SK-N-SH (cell line): ENCODE data around the gene KIF1A. TPM values are rescaled to one million over a fixed set of nuclear protein-coding genes. Genes with fewer than 3 reads are reported as not detected.

Source experiments
- CTCF ChIA-PET: fragments of 300-600, 350-600 bp; formaldehyde crosslinking; extraction: SDS; loops from one replicate; lab custom pipeline; 2021; lab: Yijun Ruan, JAX
- POLR2A ChIA-PET: fragments of 350-600 bp; sonication (Branson Sonifier 250); formaldehyde crosslinking; extraction: SDS; loops from one replicate; lab custom pipeline; 2020; ENCODE audit warnings: antibody characterized with exemption, inconsistent platforms; lab: Yijun Ruan, JAX
- DNase-seq: peaks from one replicate; pipeline ENCODE4 v3.0.0; 2012
- H2AFZ ChIP-seq: fragments of 200-600 bp; sonication (generic); 2 replicates; pipeline ENCODE4 v1.8.1; 2016; ENCODE audit warnings: antibody characterized with exemption, mild to moderate bottlenecking, low read depth
- H3F3A ChIP-seq: fragments of 200-600 bp; sonication (generic); replicated peaks from 2 replicates; pipeline ENCODE3; 2016; ENCODE audit warnings: antibody characterized with exemption, mild to moderate bottlenecking; ENCODE audit not compliant: insufficient read depth
- H3K27ac ChIP-seq, 2 experiments: fragments of 200-500 bp in 1 of 2; fragments of 200-600 bp in 1 of 2; sonication (Bioruptor generic) in 1 of 2; sonication (generic), shearing (Covaris generic) in 1 of 2; 2 replicates each; pipeline versions ENCODE4 v1.5.1 to v1.6.1; 2014 to 2016; ENCODE audit warnings: low read depth in 2 of 2, inconsistent platforms in 1 of 2, low read length in 1 of 2, mild to moderate bottlenecking in 1 of 2, mixed read lengths in 1 of 2
- H3K27me3 ChIP-seq: fragments of 200-600 bp; sonication (generic), shearing (Covaris generic); 2 replicates; pipeline ENCODE4 v1.6.1; 2016; ENCODE audit warnings: mixed run types; ENCODE audit not compliant: insufficient read depth
- H3K36me3 ChIP-seq, 2 experiments: fragments of 200-500 bp in 1 of 2; fragments of 200-600 bp in 1 of 2; sonication (Bioruptor generic) in 1 of 2; sonication (generic) in 1 of 2; replicated peaks in 1 of 2; 2 replicates each; pipeline versions ENCODE3 to v1.5.1; 2014 to 2016; ENCODE audit warnings: low read length in 1 of 2, mild to moderate bottlenecking in 1 of 2; ENCODE audit not compliant: insufficient read depth in 2 of 2, control insufficient read depth in 1 of 2
- H3K4me1 ChIP-seq, 2 experiments: fragments of 200-500 bp in 1 of 2; fragments of 200-600 bp in 1 of 2; sonication (Bioruptor generic) in 1 of 2; sonication (generic), shearing (Covaris generic) in 1 of 2; 2 replicates each; pipeline versions ENCODE4 v1.5.1 to v1.6.1; 2014 to 2016; ENCODE audit warnings: low read depth in 1 of 2, low read length in 1 of 2, mixed run types in 1 of 2; ENCODE audit not compliant: insufficient read depth in 2 of 2, control insufficient read depth in 1 of 2
- H3K4me2 ChIP-seq: fragments of 200-600 bp; sonication (generic), shearing (Covaris generic); 2 replicates; pipeline ENCODE4 v1.6.1; 2017; ENCODE audit warnings: mixed run types
- H3K4me3 ChIP-seq, 2 experiments: fragments of 200-500 bp in 1 of 2; fragments of 200-600 bp in 1 of 2; sonication (Bioruptor generic) in 1 of 2; sonication (generic), shearing (Covaris generic) in 1 of 2; 2 replicates each; pipeline versions ENCODE4 v1.5.1 to v1.8.1; 2014 to 2016; ENCODE audit warnings: low read depth in 2 of 2, inconsistent platforms in 1 of 2, low read length in 1 of 2, mild to moderate bottlenecking in 1 of 2, mixed read lengths in 1 of 2, moderate library complexity in 1 of 2
- H3K79me2 ChIP-seq: fragments of 200-600 bp; sonication (generic); 2 replicates; pipeline ENCODE4 v1.8.1; 2017; ENCODE audit warnings: mild to moderate bottlenecking; ENCODE audit not compliant: insufficient read depth
- H3K9ac ChIP-seq: fragments of 200-600 bp; sonication (generic); 2 replicates; pipeline ENCODE4 v1.6.1; 2017; ENCODE audit warnings: mixed run types
- H3K9me2 ChIP-seq: fragments of 200-600 bp; sonication (generic); 2 replicates; pipeline ENCODE4 v1.6.1; 2017; ENCODE audit warnings: mixed run types
- H3K9me3 ChIP-seq: fragments of 200-600 bp; sonication (generic); 2 replicates; pipeline ENCODE4 v1.6.1; 2017; ENCODE audit warnings: mixed run types, mild to moderate bottlenecking, moderate library complexity
- H4K20me1 ChIP-seq: fragments of 200-600 bp; sonication (generic); 2 replicates; pipeline ENCODE4 v1.6.1; 2017; ENCODE audit warnings: mild to moderate bottlenecking, mixed run types; ENCODE audit not compliant: insufficient read depth
- CTCF ChIP-seq: fragments of 200-600 bp; sonication (generic); IDR thresholded peaks from 2 replicates; pipeline ENCODE4 v1.6.1; 2017; ENCODE audit warnings: antibody characterized with exemption, mild to moderate bottlenecking, moderate library complexity
- FOSL2 ChIP-seq: IDR thresholded peaks from 2 replicates; pipeline ENCODE4 v1.4.0; 2012; ENCODE audit warnings: low read depth, mild to moderate bottlenecking, moderate library complexity, borderline replicate concordance
- FOXM1 ChIP-seq: IDR thresholded peaks from 2 replicates; pipeline ENCODE4 v1.4.0; 2012; ENCODE audit warnings: low read depth, mild to moderate bottlenecking
- GATA2 ChIP-seq: sonication (generic); formaldehyde crosslinking; IDR thresholded peaks from 2 replicates; pipeline ENCODE4 v1.5.0; 2020; ENCODE audit warnings: mild to moderate bottlenecking, missing genetic modification reagents
- JUND ChIP-seq: IDR thresholded peaks from 2 replicates; pipeline ENCODE4 v1.4.0; 2012
- MAX ChIP-seq: IDR thresholded peaks from 2 replicates; pipeline ENCODE4 v1.4.0; 2012; ENCODE audit warnings: low read depth
- MEF2A ChIP-seq: IDR thresholded peaks from 2 replicates; pipeline ENCODE4 v1.4.0; 2012; ENCODE audit warnings: low read depth, borderline replicate concordance
- MXI1 ChIP-seq: IDR thresholded peaks from 2 replicates; pipeline ENCODE4 v1.6.1; 2012; ENCODE audit warnings: mild to moderate bottlenecking, low read depth, low read length, improper control_type of control experiment
- NFIC ChIP-seq: IDR thresholded peaks from 2 replicates; pipeline ENCODE4 v1.4.0; 2012; ENCODE audit warnings: borderline replicate concordance
- NRF1 ChIP-seq: IDR thresholded peaks from 2 replicates; pipeline ENCODE4 v1.6.1; 2012; ENCODE audit warnings: low read depth, mild to moderate bottlenecking, low read length
- PBX3 ChIP-seq: IDR thresholded peaks from 2 replicates; pipeline ENCODE4; 2012
- RAD21 ChIP-seq: IDR thresholded peaks from 2 replicates; pipeline ENCODE4 v1.6.1; 2012; ENCODE audit warnings: mild to moderate bottlenecking, low read length
- RXRA ChIP-seq: IDR thresholded peaks from 2 replicates; pipeline ENCODE4 v1.4.0; 2012; ENCODE audit warnings: low read depth, mild to moderate bottlenecking, borderline replicate concordance
- SMC3 ChIP-seq: IDR thresholded peaks from 2 replicates; pipeline ENCODE4 v1.6.1; 2012; ENCODE audit warnings: low read depth, low read length, improper control_type of control experiment
- USF2 ChIP-seq: fragments of 150-350 bp; IDR thresholded peaks from 2 replicates; pipeline ENCODE4 v1.6.1; 2017; ENCODE audit warnings: antibody characterized with exemption, low read length, low read depth, borderline replicate concordance
- WGBS: methylation state at CpG from one replicate; pipeline ENCODE4 v1.1.6; 2017; ENCODE audit warnings: low lambda C conversion rate; 5-methylcytosine and 5-hydroxymethylcytosine counted together
- polyA plus RNA-seq, 3 experiments: library from polyadenylated mRNA; depleted of rRNA; stranded (reverse); fragments of >200 nt; gene quantifications; 2 replicates each; pipeline ENCODE4 v1.2.3, GENCODE V29; 2012
- TF ChIP-seq, protein P1 (sequence below): IDR thresholded peaks from 2 replicates; pipeline ENCODE4 v1.4.0; 2012; ENCODE audit warnings: low read depth, borderline replicate concordance

KIF1A gene
- polyA plus RNA-seq, 1 of the 3 experiments (the other 2 are of a cell fraction): 0.21 TPM

DNA sequence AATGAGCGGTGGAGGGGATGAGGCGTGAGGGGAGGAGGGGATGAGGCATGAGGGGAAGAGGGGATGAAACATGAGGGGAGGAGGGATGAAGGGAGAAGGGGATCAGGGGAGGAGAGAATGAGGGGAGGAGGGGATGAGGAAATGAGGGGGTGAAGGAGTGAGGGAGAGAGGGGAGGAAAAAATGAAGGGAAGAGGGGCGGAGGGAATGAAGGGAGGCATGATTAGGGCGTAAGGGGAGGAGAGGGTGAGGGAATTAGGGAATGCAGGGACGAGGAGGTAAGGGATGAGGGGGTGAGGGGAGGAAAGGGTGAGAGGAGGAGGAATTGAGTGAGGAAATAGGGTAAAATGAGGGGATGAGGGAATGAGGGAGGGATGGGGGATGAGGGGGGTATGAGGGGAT is 87.8 kb downstream of the KIF1A start:
- no peak for DNase-seq
- ChIA-PET CTCF (interaction anchor here (1.0 kb wide), 1 partner anchor 218 kb away, joined by 3 read pairs; no protein-coding TSS in a partner anchor), POLR2A (no interaction called here)
- H2AFZ ChIP-seq: no peak overlapping the region
- no peaks in the 10 kb centered on the region for H3K27me3 ChIP-seq
- peaks cover 0 to 48% of the 10 kb centered on the region in 2 experiments; a peak in 1 of 4 replicates for H3K4me1 ChIP-seq
- H3K27ac ChIP-seq: no peak overlapping the region
- H3K79me2 ChIP-seq: no peaks in the 10 kb centered on the region
- H3K4me2 ChIP-seq: no peak overlapping the region
- no peak overlapping the region for H3K4me3 ChIP-seq
- TF ChIP-seq RAD21 (no peak), MAX (no peak), NRF1 (no peak), FOXM1 (no peak), RXRA (no peak), GATA2 (CRISPR knock-in tag) (no peak), SMC3 (no peak), PBX3 (no peak)
- TF ChIP-seq, protein P1, sequence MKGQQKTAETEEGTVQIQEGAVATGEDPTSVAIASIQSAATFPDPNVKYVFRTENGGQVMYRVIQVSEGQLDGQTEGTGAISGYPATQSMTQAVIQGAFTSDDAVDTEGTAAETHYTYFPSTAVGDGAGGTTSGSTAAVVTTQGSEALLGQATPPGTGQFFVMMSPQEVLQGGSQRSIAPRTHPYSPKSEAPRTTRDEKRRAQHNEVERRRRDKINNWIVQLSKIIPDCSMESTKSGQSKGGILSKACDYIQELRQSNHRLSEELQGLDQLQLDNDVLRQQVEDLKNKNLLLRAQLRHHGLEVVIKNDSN: no peak
- H3K9me3 ChIP-seq: no peaks in the 10 kb centered on the region
- no peaks in the 10 kb centered on the region for H3K36me3 ChIP-seq
- H3K9me2 ChIP-seq: no peaks in the 10 kb centered on the region
- no peak overlapping the region for H3K9ac ChIP-seq
- WGBS: 66% methylated on average over 5 of the region's 5 CpGs
- H3F3A ChIP-seq: no peaks in the 10 kb centered on the region
- no peaks in the 10 kb centered on the region for H4K20me1 ChIP-seq

GRCh38 chr2:240731178-240731545 is 88.9 kb downstream of the KIF1A start:
- POLR2A ChIA-PET: interaction anchor here (1.7 kb wide), 1 partner anchor 10 kb away, joined by 4 read pairs; no protein-coding TSS in a partner anchor
- CTCF ChIA-PET: interaction anchor here (0.7 to 1.6 kb wide), 2 partner anchors 9 to 110 kb away, joined by 3 to 7 read pairs; no protein-coding TSS in a partner anchor
- Histone ChIP-seq H3K27me3 (no peaks in the 10 kb centered on the region), H3K9ac (no peak overlapping the region)
- TF ChIP-seq FOSL2 (no peak), NFIC (no peak), GATA2 (CRISPR knock-in tag) (no peak), USF2 (no peak), SMC3 (no peak), CTCF (no peak), MEF2A (no peak), JUND (no peak), MXI1 (no peak)
- TF ChIP-seq, all 33 proteins: peak for 0
- H3K79me2 ChIP-seq: no peaks in the 10 kb centered on the region
- no peak overlapping the region for H2AFZ ChIP-seq
- H4K20me1 ChIP-seq: no peaks in the 10 kb centered on the region
- H3K27ac ChIP-seq: peak overlapping the region in 1 of 2 experiments; percentile 39; a peak in 1 of 4 replicates
- no peaks in the 10 kb centered on the region for H3K9me3 ChIP-seq
- 50% methylated on average over 2 of the region's 9 CpGs for WGBS
- no peak overlapping the region for H3K4me3 ChIP-seq
- DNase-seq: no peak
- H3K4me2 ChIP-seq: no peak overlapping the region
- H3K4me1 ChIP-seq: peaks cover 0 to 39% of the 10 kb centered on the region in 2 experiments; a peak in 1 of 4 replicates
- H3K36me3 ChIP-seq: no peaks in the 10 kb centered on the region
- H3K9me2 ChIP-seq: no peaks in the 10 kb centered on the region
- H3F3A ChIP-seq: no peaks in the 10 kb centered on the region
